GM18907 (cell line): ENCODE data around the gene TRMT2B.
"Not testable (repeated sequence)": the region's sequence is repeated elsewhere in the genome, so short reads cannot be mapped to it uniquely, and the experiment has no call there.

Source experiments
- ATAC-seq: cut with Tn5 transposase; IDR thresholded peaks from one replicate; pipeline ENCODE4 v1.9.1; 2021; ENCODE audit warnings: mild to moderate bottlenecking, moderate library complexity; ENCODE audit not compliant: unreplicated experiment

TRMT2B gene

DNA sequence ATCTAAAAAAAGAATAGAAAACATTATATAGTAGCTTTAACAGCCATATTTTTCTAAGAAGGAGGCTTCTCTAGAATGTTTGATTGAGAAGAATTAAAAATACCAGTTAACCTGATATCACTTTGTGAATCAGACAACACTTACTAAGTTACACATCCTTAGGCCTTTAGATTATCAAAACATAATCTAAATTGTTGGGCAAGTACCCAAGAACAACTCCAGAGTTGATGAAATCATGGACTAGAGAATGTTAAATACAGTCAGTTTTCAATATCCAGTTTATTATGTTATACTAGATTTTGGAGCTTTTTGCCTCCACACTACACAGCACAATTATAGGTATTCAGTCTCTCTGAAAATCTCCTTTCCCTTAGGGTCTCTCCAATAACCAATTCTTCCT is 42.8 kb downstream of the TRMT2B start:
- no peak for ATAC-seq

DNA sequence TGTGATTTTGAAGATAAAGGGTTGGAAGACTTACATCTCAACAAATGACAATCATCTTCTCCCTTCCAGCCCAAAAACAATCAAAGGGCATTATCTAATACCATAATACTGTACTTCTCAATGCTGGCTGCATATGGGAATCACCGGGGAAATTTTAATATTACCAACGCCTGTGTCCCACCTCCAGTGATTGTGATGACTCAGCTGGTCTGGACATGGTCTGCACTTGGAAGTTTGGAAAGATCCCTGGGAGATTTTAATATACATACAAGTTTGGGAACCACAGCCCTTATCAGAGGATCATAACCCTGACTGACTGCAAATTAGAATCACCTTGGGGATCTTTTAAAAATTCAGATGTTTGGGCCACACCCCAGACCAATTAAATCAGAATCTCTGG is 52.5 kb downstream of the TRMT2B start:
- ATAC-seq = no peak

DNA sequence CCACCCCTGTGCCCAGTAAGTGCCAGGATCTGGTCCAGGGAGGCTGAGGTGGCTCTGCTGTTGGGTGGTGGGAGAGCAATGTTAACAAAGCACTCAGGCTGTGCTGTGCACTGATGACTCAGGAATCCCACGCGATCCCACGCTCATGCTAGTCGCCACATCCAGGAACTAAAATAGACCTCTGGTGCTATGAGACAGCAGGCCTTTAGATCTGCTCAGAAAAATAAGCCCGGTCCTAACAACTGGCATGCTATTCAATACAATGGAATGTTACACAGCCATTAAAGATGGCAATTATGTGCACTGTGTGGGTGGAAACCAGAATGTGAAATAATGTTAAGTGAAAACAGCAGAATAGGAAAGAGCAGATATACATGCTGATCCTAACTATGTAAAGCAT is 56.4 kb downstream of the TRMT2B start:
- ATAC-seq = no peak

DNA sequence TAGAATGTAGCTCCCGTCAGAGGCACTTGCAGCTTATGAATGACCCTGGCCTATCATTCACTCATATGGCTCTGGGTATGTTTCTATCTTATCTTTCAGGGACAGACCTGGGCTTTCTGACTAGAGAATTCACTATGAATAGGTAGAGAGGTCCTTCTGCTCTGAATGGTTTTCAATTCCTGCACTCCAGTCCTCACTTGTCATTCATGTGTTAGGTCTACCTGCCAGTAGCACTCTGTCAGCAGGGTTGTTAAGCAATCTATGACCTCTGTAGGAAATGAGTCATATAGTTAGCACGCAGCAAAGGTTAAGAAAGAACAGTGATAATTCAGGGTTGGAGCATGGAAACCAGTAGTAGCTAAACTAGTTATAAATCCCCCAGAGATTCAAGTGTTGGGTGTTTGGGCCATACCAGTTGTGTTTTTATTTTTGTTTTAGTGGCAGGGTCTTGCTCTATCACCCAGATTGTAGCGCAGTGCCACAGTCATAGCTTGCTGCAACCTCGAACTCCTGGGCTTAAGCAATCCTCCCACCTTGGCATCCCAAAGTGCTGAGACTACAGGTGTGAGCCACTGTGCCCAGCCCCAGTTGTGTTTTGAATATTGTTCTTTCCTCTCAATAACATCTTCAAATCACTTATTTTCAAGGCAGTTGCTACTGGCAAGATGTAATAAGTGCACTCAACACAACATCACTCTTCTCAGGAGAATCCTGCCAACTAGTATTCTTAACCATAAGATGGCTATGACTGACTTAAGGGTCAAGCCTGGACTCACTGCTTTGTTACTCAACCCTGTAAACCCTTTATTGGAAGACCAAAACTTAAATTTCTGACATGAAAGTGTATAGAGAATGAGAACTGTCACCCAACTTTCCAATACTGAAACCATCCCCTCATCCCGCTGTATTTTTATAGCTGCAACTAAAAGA is 57.3 kb downstream of the TRMT2B start:
- peak; percentile 68 for ATAC-seq

DNA sequence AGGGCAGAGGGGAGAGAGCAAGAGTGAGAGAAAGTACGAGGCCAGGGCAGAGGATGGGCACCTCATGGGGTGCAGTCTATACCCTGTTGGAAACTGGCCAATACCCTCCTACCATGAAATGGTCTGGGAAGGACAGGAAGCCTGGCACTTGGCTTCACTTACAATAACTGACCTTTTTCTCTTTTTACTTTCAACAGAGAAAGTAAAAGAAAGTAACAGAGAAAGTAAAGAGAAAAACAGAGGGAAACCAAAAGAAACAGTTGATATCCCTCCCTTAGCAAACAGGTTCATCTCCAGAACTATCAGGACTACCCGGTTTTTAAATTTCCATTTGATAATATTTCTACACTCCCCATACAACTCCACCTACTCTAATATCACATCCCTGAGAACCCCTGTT is 61.8 kb downstream of the TRMT2B start:
- no peak for ATAC-seq

DNA sequence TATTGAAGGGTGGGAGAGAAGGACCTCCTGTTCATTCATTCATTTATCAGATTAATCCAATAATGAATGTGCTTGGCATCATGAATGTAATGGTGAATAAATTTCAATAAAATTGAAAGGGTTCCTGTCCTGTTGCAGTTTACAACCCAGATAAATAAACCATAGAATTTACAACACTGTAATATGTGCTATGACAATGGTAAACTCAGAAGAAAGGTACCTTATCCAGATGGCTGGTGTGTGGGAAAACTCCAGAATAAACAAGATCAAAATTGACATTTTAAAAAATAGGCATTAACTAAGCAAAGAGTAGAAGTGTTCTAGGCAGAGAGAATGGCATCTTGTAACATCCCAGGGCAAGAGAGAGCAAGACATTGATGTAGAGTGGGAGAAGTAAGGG is 67.1 kb downstream of the TRMT2B start:
- no peak for ATAC-seq

DNA sequence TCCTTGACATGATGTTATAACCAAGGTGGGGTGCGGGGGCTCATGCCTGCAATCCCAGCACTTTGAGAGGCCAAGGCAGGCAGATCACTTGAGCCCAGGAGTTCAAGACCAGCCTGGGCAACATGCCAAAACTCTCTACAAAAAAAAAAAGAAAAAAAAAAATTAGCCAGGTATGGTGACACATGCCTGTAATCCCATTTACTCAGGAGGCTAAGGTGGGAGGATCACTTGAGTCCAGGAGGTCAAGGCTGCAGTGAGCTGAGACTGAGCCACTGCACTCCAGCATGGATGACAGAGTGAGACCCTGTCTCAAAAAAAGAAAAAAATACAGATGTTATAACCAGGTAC is 70.4 kb downstream of the TRMT2B start:
- ATAC-seq = not testable (repeated sequence)

DNA sequence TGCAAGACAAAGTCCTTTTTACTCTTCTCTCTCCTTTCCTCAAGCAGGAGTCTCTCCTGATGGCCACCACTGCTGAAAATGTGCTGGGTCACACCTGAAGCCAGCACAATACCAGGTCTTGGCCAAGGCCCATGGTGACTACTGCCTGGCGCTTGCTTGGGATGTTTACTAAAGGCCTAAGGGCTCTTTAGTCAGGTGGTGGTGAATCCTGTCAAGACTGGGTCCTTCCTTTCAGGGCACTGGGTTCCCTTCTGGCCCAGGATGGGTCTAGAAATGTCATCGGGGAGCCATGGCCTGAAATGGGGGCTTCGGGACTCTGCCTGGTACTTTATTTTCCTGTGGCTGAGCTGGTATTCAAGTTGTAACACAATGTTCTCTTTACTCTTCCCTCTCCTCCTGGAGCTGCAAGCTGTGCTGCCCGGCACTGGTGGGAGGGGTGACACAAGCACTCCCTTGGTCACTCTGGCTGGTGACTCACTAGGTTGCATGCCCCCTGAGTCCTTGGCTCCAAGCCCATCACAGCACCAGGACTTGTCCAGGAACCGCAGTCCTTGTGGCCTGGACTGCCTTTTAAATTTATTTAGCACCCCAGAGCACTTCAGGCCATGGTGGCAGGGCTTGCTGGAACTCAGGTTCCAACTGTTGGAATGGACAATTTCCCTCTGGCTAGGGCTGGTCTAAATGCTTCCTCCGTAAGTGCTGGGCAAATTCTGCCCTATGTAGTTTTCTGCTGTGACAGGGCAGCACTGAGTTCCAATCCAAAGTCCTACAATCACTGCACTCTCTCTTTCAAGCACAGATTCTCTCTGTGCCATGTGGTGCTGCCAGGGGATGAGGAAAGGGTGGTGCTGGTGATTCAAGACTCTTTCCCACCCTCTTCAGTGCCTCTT is 71.1 kb downstream of the TRMT2B start:
- ATAC-seq = no peak

DNA sequence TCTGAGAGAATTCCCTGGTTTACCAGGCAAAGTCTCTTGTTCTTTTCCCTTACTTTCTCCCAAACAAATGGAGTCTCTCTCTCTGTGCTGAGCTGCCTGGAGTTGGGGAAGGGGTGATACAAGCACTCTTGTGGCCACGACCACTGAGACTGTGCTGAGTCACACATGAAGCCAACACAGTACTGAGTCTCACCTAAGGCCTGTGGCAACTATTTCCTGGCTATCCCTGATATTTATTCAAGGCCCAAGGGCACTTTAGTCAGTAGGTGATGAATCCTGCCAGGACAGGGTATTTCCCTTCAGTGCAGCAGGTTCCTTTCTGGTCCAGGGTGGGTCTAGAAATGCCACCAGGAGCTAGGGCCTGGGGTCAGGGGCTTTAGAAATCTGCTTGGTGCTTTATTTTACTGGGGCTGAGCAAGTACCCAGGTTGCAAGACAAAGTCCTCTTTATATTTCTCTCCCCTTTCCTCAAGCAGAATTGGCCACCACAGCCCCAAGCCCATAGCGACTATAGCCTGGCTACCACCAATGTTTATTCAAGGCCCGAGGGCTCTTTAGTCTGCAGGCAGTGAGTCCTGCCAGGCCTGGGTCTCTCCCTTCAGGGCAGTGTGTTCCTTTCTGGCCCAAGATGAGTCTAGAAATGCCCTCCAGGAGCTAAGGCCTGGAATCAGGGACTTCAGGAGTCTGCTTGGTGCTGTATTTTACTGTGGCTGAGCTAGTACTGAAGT is 71.9 kb downstream of the TRMT2B start:
- ATAC-seq = no peak

DNA sequence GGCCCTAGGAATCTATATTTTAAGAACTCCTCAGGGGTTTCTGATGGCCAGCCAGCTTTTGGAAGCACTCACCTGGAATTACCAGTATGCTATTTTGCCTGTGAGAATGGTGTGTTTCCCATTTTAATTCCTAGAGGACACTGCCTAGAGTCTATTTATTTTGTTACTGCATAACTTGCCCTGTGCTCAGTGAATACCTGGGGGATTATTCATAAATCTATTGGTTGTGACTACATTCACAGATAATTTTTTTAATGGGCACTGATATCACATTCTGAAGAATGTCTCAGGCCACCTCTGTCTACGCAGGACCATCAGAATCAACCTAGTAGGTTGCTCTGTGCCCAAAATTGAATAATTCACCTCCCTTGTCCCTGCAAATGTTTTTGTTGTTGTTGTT is 75.7 kb downstream of the TRMT2B start:
- ATAC-seq = no peak

DNA sequence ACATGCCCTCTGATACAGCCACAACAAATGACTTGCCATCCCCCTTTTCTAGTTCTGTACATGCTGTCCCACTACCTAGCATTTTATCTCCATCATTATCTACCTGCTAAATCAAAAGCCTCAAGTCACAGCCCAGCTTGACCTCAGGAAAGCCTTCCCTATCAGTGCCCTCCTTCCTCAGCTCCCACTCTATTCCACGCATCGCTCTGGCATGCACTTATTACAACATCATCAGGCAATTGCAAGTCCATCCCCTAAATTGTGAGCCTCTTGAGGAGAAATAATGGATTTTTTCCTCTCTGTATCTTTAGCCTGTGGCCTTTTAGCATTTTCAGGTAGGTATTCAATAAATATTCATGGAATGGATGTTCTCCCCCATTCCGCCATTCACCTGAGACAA is 76.7 kb downstream of the TRMT2B start:
- no peak for ATAC-seq

DNA sequence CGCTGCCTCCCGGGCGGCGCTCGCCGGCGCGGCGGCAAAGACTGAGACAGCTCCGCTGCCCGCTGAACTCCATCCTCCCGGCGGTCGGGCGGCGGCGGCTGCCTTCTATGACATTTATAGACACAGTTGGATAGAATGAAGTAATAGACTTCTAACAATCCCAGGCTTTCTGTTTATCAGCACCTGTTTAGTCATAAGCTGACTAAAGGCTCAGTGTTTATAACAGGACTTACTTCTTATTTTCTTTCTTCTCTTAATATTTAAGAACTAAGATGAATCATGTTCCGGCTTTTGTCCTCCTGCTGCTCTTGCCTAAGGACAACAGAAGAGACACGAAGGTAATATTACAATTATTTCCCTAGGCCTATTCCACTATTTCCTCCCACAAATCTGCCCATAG is 78.5 kb downstream of the TRMT2B start:
- no peak for ATAC-seq

DNA sequence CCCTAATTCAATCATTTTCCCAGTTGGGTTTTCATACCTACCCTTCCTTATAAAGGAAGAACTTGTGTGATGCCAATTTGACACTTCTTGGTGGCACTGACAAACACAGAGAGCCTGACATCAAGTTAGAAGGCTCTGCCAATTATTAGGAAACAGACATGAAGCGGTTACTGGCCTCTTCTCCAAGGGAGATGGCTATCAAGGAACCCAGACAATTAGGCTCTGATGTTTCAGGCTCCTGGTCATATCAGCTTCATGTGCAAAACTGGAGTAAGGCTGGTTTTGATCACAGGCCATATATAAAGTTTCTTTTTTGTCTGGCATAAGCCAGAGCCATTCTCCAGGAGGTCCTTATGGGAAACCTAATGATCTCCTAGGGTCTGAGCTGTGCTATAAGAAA is 82.0 kb downstream of the TRMT2B start:
- no peak for ATAC-seq

DNA sequence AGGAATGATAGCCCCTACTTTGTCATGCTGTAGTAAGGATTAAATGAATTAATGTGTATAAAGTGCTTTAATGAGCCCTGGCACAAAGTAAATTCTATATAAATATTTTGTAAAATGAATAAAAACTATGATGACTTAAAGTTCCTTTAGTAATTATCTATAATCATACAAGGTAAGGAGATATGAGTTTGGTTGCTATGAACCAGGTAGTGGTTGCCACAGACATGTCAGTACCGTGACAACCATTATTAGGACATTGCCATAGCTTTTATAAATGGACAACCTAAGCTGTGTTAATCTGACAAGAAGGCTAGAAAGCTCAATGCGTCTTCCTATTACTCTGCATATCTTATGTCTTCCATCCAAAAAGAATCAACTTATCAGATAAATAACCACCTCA is 82.5 kb downstream of the TRMT2B start, which contains the start of gene ARL13A:
Gene ARL13A, plus strand, starts transcription at position 301 of the 400 bp plus-strand sequence. CDS start 3,982 bp downstream, outside the sequence.
- no peak for ATAC-seq

DNA sequence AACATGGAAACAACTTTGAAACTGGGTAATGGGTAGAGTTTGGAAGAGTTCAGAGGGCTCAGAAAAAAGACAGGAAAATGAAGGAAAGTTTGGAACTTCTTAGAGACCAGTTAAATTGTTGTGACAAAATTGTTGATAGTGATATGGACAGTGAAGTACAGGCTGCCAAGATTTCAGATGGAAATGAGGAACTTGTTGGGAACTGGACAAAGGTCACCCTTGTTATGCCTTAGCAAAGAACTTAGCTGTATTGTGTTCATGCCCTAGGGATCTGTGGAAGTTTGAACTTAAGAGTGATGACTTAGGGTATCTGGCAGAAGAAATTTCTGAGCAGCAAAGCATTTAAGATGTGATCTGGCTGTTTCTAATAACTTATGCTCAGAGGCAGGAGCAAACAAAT is 87.5 kb downstream of the TRMT2B start:
- ATAC-seq = no peak

DNA sequence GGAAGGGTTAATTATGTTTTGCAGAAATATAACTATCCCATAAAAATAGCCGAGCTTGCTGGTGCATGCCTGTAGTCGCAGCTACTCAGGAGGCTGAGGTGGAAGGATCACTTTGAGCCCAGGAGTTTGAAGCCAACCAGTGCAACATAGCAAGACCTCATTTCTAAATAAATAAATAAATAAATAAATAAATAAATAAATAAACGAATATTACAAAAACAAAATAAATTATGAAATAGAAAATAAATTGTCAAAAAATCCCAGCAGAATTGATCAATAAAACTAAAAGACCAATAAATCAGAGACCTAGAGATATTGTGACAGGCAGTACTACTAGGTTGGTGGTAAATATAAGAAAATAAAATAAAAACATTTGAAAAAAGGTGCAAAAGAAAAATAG is 89.1 kb downstream of the TRMT2B start:
- no peak for ATAC-seq
